Renal cortical epithelial cell (primary cell): Measurements from ENCODE around the gene CAGE1. TPM values are rescaled to one million over a fixed set of nuclear protein-coding genes. Genes with fewer than 3 reads are reported as not detected.
A peak's percentile ranks its signal among the peaks of the same experiment; 100 is the strongest.
"Not testable (repeated sequence)": the region's sequence is repeated elsewhere in the genome, so short reads cannot be mapped to it uniquely, and the experiment has no call there.

Source experiments
- DNase-seq: peaks from one replicate; pipeline ENCODE4 v3.0.0-alpha.2; 2011; ENCODE audit warnings: low read depth
- total RNA-seq: library from RNA; depleted of rRNA; stranded (reverse); fragments of >200 nt; gene quantifications from 2 replicates; pipeline ENCODE4 v1.2.3, GENCODE V29; 2014

The CAGE1 gene
- total RNA-seq, 1 donor from 2014 or later, result not detected

DNA sequence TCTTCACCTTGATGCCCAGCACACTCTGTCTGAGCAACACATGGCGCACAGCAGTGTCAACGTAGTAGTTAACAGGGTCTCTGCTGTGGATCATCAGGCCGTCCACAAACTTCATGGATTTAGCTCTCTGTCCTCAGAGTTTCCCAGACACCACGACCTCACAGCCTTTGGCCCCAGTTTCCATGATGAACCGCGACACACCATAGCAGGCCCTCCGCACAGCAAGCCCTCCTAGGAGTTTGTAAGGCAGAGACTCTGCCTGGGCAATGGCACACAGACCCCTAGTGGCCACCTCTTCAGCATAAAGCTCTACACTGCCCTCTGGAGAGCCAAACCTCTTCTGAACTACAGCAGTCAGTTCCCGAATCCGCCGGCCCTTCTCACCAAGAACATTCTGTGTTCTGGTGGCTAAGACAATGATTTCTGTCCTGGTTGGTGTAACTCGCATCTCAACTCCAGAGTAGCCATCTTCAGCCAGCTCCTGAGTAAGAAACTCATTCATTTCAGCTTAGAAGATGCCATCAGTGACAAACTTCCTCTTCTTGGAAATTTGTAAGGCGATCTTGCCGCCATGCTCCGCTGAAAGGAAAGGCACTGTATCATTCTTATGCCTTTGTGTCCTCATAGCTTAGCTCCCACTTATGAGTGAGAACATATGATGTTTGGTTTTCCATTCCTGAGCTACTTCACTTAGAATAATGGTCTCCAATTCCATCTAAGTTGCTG lies 50.4 kb downstream of the CAGE1 start:
- peak; percentile 9 for DNase-seq

DNA sequence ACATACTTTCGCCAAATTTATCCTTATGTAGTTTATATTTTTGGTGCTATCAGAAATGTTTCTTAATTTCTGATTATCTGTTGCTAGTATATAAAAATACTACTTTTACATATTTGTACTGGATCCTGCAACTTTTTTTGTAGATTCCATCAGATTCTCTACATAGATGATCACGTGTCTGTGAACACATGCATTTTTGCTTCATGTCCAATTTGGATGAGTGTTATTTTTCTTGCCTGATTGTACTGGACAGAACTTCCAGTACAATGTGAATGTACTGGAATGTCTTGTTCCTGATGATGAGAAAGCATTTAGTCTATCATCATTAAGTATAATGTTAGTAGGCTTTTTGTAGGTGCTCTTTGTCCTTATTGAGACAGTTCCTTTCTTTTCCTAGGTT lies 51.5 kb downstream of the CAGE1 start:
- DNase-seq, result no peak

DNA sequence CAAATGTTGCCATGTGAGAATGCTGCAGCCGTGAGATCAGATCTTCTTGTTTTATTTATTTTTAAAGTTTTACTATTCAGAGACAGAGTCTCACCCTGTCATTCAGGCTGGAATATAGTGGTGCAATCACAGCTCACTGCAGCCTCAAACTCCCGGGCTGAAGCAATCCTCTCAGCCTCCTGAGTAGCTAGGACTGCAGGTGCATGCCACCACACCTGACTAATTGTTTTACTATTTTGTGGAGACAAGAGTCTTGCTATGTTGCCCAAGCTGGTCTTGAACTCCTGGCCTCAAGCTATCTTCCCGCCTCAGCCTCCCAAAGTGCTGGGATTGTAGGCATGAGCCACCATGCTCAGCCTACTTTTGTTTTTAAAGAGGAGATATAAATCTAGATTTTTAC lies 54.0 kb downstream of the CAGE1 start:
- DNase-seq, result no peak

DNA sequence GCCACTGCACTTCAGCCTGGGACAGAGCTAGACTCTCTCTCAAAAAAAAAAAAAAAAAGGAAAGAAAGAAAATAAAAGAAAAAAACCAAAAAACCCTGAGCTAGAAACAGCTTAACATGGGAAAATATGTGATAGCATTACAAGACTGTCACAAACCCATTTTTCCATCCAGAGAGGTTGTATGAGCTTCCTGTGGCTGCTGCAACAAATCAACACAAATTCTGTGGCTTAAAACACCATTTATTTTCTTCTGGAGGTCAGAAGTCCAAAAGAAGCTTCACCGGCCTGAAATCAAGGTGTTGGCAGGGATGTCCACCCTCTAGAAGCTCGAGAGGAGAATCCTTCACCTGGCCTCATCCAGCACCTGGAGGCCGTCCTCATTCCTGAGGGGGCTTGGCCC lies 54.9 kb downstream of the CAGE1 start:
- no peak for DNase-seq

- DNase-seq, result peak; percentile 18
These were observed 57.3 kb downstream of the CAGE1 start for GRCh38 chr6:7332090-7332745.

DNA sequence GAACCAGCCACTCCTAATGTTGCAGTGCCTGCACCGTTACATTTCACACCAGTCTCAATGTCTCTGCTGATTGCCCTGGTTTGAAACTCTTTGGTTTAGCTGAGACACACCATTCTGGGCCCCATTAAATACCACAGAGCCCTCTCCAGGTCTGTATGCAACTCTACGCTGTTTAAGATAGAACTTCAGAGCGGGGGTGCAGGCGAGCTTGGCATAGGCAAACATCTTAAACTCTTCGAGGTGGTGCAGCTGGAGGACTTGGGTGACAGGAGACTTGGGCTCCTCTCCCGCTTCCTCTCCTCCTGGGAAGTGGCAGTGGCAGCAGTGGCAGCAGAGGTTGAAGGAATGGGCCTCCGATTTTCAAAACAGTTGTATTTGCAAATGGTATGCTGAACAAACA lies 58.1 kb downstream of the CAGE1 start:
- no peak for DNase-seq

DNA sequence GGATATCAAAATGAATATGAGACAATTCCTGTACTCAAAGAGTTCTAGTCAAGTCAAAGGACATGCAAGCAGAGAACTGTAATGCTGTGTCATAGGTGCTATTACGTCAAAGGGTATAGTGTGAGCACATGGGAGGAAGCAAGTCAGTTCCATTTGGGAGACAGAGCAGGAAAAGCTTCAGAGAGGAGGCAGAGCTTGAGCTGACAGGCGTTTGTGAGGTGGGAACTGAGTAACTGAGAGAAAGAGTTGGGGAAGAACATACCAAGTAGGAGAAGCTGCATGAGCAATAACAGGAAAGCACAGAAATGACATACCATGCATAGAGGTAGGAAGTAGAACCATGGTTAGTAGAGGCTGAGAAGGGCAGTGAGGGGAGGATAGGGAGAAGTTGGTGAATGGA lies 61.3 kb downstream of the CAGE1 start:
- DNase-seq, result no peak

DNA sequence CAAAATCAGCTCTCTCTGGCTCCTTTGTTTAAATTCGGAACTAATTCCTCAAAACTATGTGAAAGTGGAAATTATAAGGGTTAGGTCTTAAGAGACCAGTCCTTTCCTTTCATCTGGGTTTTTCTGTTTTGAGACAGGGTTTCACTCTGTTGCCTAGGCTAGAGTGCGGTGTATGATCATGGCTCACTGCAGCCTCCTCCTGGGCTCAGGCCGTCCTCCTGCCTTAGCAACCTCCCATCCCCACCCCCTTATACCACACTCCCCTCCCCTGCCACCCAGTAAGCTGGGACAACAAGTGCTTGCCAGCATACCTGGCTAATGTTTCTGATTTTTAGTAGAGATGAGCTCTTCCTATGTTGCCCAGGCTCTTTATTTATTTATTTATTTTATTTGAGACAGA lies 63.8 kb downstream of the CAGE1 start:
- DNase-seq, result no peak

GRCh38 chr6:7324520-7324919 lies 65.0 kb downstream of the CAGE1 start:
- DNase-seq, result no peak

DNA sequence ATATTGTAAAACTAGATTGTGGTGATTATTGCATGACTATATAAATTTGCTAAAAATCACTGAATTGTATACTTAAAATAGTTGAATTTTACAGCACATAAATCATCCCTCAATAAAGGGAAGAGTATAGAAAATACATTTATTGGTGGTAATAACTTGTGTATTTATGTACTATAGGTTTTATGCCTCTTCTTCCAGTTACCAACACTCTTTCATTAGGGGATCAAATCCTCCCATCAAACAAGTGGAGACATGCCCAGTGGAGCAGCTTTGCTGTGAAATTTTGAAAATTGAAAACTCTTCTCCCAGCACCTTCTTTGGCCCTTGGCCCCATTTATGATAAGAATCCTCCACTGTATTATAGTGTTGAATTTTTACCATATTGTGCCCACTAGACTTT lies 66.5 kb downstream of the CAGE1 start:
- DNase-seq, result no peak

DNA sequence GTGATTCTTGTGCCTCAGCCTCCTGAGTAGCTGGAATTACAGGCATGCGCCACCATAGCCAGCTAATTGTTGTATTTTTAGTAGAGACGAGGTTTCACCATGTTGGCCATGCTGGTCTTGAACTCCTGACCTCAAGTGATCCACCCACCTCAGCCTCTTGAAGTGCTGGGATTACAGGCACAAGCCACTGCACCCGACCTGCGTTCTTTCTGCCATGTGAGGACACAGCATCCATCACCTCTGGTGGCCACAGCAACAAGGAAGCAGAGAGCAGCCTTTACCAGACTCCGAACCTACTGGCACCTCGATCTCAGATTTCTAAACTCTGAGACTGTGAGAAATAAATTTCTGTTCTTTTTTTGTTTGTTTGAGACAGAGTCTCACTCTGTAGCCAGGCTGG lies 67.7 kb downstream of the CAGE1 start:
- DNase-seq, result not testable (repeated sequence)

DNA sequence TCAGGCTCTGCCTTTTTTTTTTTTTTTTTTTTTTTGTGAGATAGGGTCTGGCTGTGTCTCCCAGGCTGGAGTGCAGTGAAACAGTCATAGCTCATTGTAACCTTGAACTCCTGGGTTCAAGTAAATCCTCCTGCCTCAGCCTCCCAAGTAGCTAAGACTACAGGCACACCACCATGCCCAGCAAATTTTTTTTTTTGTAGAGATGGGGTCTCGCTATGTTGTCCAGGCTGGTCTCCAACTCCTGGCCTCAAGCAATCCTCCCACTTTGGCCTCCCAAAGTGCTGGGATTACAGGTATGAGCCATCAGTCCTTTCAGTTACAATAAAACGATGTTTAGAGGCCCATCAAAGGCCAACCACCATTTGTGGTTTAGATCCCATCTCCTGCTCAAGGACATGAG lies 70.1 kb downstream of the CAGE1 start:
- not testable (repeated sequence) for DNase-seq

- DNase-seq, result no peak
These were observed 72.0 kb downstream of the CAGE1 start for GRCh38 chr6:7317538-7317937.

- DNase-seq, result no peak
These were observed 72.6 kb downstream of the CAGE1 start for GRCh38 chr6:7316658-7317533.

GRCh38 chr6:7315948-7316365 lies 73.6 kb downstream of the CAGE1 start:
- DNase-seq, result no peak

DNA sequence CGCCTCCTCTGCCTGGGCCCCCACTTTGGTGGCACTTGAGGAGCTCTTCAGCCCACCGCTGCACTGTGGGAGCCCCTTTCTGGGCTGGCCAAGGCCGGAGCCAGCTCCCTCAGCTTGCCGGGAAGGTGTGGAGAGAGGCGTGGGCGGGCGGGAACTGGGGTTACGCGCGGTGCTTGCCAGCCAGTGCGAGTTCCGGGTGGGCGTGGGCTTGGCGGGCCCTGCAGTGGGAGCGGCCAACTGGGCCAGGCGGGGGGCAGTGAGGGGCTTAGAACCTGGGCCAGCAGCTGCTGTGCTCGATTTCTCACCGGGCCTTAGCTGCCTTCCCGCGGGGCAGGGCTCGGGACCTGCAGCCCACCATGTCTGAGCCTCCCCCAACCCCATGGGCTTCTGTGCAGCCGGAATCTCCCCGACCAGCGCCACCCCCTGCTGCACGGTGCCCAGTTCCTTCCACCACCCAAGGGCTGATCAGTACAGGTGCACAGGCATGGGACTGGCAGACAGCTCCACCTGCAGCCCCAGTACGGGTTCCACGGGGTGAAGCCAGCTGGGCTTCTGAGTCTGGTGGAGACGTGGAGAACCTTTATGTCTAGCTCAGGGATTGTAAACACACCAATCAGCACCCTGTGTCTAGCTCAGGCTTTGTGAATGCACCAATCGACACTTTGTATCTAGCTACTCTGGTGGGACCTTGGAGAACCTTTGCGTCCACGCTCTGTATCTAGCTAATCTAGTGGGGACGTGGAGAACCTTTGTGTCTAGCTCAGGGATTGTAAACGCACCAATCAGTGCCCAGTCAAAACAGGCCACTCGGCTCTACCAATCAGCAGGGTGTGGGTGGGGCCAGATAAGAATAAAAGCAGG lies 74.2 kb downstream of the CAGE1 start:
- DNase-seq, result not testable (repeated sequence)

GRCh38 chr6:7314414-7314813 lies 75.1 kb downstream of the CAGE1 start:
- DNase-seq, result no peak

DNA sequence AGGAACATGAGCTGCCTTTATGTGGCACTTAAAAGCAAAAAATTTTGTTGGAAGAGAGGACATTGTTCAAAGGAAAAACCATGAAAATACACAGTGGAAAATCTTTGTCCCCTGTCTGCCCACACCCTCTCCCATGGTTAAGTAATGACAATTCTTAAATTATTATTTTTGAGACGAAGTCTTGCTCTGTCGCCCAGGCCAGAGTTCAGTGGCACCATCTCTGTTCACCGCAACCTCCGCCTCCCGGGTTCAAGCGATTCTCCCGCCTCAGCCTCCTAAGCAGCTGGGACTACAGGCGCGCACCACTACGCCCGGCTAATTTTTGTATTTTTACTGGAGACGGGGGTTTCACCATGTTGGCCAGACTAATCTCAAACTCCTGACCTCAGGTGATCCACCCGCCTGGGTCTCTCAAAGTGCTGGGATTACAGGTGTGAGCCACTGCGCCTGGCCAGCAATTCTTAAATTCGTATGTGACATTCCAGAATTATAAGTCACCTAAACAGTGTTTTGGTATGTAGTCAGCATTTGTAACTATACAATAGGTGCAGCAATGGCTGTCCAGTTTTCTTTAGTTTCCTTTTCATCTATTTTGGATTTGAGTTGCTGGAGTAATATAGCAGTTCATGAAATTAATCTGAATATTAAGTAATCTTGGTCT lies 75.9 kb downstream of the CAGE1 start:
- peak; percentile 19 for DNase-seq

- DNase-seq, result peak; percentile 84
These were observed 76.7 kb downstream of the CAGE1 start, which contains the start of gene SSR1 for GRCh38 chr6:7312616-7313504. Gene SSR1, minus strand, starts transcription at chr6:7313199. Its CDS starts 79 bp downstream, at chr6:7313120.
